Erythroblast (primary cell): Measurements from ENCODE around the gene ADARB2.

Source experiments
- GATA1 ChIP-seq: IDR thresholded peaks from 2 replicates; pipeline ENCODE4 v1.6.1; 2011; ENCODE audit warnings: low read depth, mild to moderate bottlenecking, control low read depth, low read length, moderate library complexity
- POLR2A ChIP-seq: IDR thresholded peaks from 2 replicates; pipeline ENCODE4 v1.6.1; 2011; ENCODE audit warnings: mild to moderate bottlenecking, low read length

DNA sequence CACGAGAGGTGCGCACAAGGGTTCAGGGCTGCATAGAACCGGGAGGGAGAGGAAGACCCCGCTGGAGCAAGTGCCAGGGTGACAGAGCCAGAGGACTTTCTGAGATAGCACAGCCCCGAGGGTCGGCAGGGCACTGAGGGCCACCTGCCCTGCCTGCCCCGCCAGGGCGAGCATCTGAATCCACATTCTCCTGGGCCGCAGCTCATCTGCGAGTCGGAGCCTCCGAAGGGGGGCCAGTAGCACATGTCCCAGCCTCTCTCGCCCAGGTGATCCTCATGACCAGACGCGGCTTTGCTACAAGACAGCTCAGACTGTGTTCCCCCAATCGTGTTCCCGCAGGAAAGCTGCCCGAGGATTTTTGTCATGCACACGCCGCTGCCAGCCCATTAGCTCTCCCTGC, 71.2 kb downstream of the ADARB2 start:
- no peak for TF ChIP-seq POLR2A
- no peak for TF ChIP-seq GATA1
